Stimulated activated CD8-positive, alpha-beta memory T cell treated with anti-CD3 and anti-CD28 coated beads, Interleukin-4, amount 100 ng/mL, for 24 hours (primary cell): Measurements from ENCODE around the gene THSD7B.
"Not testable (repeated sequence)": the region's sequence is repeated elsewhere in the genome, so short reads cannot be mapped to it uniquely, and the experiment has no call there.

Experiments
- DNase-seq: peaks from one replicate; pipeline ENCODE4 v3.0.0-alpha.2; 2020; ENCODE audit warnings: low read depth

The THSD7B gene

GRCh38 chr2:137261881-137262585 is 496.7 kb downstream of the THSD7B start:
- DNase-seq, result no peak

GRCh38 chr2:137262594-137262993 is 497.2 kb downstream of the THSD7B start:
- no peak for DNase-seq

GRCh38 chr2:137287913-137288639 is 522.7 kb downstream of the THSD7B start:
- DNase-seq, result no peak

- no peak for DNase-seq
Measured at GRCh38 chr2:137291836-137292570, 526.7 kb downstream of the THSD7B start.

GRCh38 chr2:137298377-137298776 is 533.0 kb downstream of the THSD7B start:
- DNase-seq, result no peak

- DNase-seq, result no peak
Measured at GRCh38 chr2:137300987-137301386, 535.6 kb downstream of the THSD7B start.

- no peak for DNase-seq
Measured at GRCh38 chr2:137302957-137303356, 537.6 kb downstream of the THSD7B start.

GRCh38 chr2:137316075-137316474 is 550.7 kb downstream of the THSD7B start:
- DNase-seq, result no peak

GRCh38 chr2:137321566-137321965 is 556.2 kb downstream of the THSD7B start:
- DNase-seq, result no peak

GRCh38 chr2:137331562-137331961 is 566.2 kb downstream of the THSD7B start:
- DNase-seq, result not testable (repeated sequence)

GRCh38 chr2:137333386-137334165 is 568.2 kb downstream of the THSD7B start:
- DNase-seq, result no peak

- DNase-seq, result no peak
Measured at GRCh38 chr2:137336067-137336466, 570.7 kb downstream of the THSD7B start.

- DNase-seq, result no peak
Measured at GRCh38 chr2:137339051-137339450, 573.7 kb downstream of the THSD7B start.

GRCh38 chr2:137345994-137346393 is 580.6 kb downstream of the THSD7B start:
- no peak for DNase-seq

GRCh38 chr2:137348301-137348700 is 583.0 kb downstream of the THSD7B start:
- no peak for DNase-seq

- no peak for DNase-seq
Measured at GRCh38 chr2:137357634-137358033, 592.3 kb downstream of the THSD7B start.

- no peak for DNase-seq
Measured at GRCh38 chr2:137367361-137367760, 602.0 kb downstream of the THSD7B start.

GRCh38 chr2:137369106-137369505 is 603.8 kb downstream of the THSD7B start:
- DNase-seq, result no peak

GRCh38 chr2:137379186-137379585 is 613.8 kb downstream of the THSD7B start:
- DNase-seq, result no peak

GRCh38 chr2:137380610-137381009 is 615.3 kb downstream of the THSD7B start:
- DNase-seq, result no peak

GRCh38 chr2:137381731-137382130 is 616.4 kb downstream of the THSD7B start:
- no peak for DNase-seq

- no peak for DNase-seq
Measured at GRCh38 chr2:137383391-137383790, 618.0 kb downstream of the THSD7B start.
